Endothelial cell of umbilical vein (primary cell): ENCODE results near the gene ATP6V1B1.
"Not testable (repeated sequence)": the region's sequence is repeated elsewhere in the genome, so short reads cannot be mapped to it uniquely, and the experiment has no call there.

Experiments
- POLR2A ChIP-seq: IDR thresholded peaks from 2 replicates; pipeline ENCODE4 v1.6.1; 2012; ENCODE audit warnings: low read depth, mild to moderate bottlenecking, control low read depth, low read length
- TF ChIP-seq, protein P1 (sequence below), 2 donors: IDR thresholded peaks; 1 replicate in 1 of 2; 2 replicates in 1 of 2; pipeline ENCODE4 v1.5.1; 2011; ENCODE audit warnings: low read length in 2 of 2, mild to moderate bottlenecking in 2 of 2, moderate library complexity in 2 of 2, control low read depth in 1 of 2, inconsistent platforms in 1 of 2, low read depth in 1 of 2; ENCODE audit not compliant: insufficient read depth in 1 of 2; ENCODE audit errors: extremely low read depth in 1 of 2
- TF ChIP-seq, protein P2 (sequence below): IDR thresholded peaks from 2 replicates; pipeline ENCODE4 v1.6.1; 2011; ENCODE audit not compliant: insufficient read depth, insufficient read length

DNA sequence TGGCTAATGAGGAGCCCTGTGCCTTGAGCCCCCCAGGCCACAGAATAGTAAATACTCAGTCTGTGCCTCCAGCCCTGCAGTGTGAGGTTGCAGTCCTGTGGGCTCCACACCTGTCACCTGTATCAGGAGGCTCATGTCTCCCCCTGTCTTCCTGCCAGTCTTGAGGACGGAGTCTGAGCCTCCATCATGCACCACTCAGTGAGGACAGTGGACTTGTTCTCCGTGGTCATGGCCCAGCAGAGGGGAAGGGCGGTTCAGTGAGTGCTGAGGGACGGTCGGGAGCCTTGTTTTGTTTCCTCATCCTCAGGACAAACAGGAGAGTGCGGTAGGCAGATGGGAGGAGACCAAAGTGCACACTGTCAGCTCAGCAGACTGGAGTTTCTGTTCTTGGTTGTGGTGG lies 76.1 kb downstream of the ATP6V1B1 start:
- TF ChIP-seq, protein P1, sequence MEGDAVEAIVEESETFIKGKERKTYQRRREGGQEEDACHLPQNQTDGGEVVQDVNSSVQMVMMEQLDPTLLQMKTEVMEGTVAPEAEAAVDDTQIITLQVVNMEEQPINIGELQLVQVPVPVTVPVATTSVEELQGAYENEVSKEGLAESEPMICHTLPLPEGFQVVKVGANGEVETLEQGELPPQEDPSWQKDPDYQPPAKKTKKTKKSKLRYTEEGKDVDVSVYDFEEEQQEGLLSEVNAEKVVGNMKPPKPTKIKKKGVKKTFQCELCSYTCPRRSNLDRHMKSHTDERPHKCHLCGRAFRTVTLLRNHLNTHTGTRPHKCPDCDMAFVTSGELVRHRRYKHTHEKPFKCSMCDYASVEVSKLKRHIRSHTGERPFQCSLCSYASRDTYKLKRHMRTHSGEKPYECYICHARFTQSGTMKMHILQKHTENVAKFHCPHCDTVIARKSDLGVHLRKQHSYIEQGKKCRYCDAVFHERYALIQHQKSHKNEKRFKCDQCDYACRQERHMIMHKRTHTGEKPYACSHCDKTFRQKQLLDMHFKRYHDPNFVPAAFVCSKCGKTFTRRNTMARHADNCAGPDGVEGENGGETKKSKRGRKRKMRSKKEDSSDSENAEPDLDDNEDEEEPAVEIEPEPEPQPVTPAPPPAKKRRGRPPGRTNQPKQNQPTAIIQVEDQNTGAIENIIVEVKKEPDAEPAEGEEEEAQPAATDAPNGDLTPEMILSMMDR (IDR thresholded peaks at IDR 0.05; ENCODE audit: extremely low read depth in 1 of 2, insufficient read depth in 1 of 2, low read depth in 1 of 2, low read length in 2 of 2): not testable (repeated sequence)
- TF ChIP-seq POLR2A: not testable (repeated sequence)
- TF ChIP-seq, protein P2, sequence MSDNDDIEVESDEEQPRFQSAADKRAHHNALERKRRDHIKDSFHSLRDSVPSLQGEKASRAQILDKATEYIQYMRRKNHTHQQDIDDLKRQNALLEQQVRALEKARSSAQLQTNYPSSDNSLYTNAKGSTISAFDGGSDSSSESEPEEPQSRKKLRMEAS: not testable (repeated sequence)
